CD8-positive, alpha-beta memory T cell (primary cell): ENCODE measurements around the gene PREX1. TPM values are rescaled to one million over a fixed set of nuclear protein-coding genes. Genes with fewer than 3 reads are reported as not detected.

Experiments
- CTCF ChIA-PET: fragments of 350-600 bp; sonication (Branson Sonifier 250); formaldehyde crosslinking; loops from one replicate; lab custom pipeline; 2021; ENCODE audit warnings: antibody characterized with exemption; lab: Charles Lee
- POLR2A ChIA-PET: fragments of 350-600 bp; sonication (Branson Sonifier 250); formaldehyde crosslinking; loops from one replicate; lab custom pipeline; 2021; ENCODE audit warnings: antibody characterized with exemption; lab: Charles Lee
- DNase-seq, 5 donors: peaks; one replicate each; pipeline versions ENCODE4 v3.0.0 to v3.0.0-alpha.2; 2020 to 2022; ENCODE audit warnings: mixed read lengths in 1 of 5
- H3K27ac ChIP-seq: one replicate; pipeline ENCODE4 v1.7.0; 2013; ENCODE audit warnings: low read depth, mild to moderate bottlenecking, low read length, moderate library complexity
- H3K27me3 ChIP-seq: 2 replicates; pipeline ENCODE4 v1.7.0; 2013; ENCODE audit warnings: low read length, mild to moderate bottlenecking; ENCODE audit not compliant: insufficient read depth, poor library complexity, severe bottlenecking
- H3K36me3 ChIP-seq: 2 replicates; pipeline ENCODE4 v1.7.0; 2013; ENCODE audit warnings: mild to moderate bottlenecking, low read length, moderate library complexity; ENCODE audit not compliant: insufficient read depth
- H3K4me1 ChIP-seq: 2 replicates; pipeline ENCODE4 v1.7.0; 2013; ENCODE audit warnings: mild to moderate bottlenecking, low read length, moderate library complexity; ENCODE audit not compliant: insufficient read depth
- H3K4me3 ChIP-seq: 2 replicates; pipeline ENCODE4 v1.7.0; 2013; ENCODE audit warnings: mild to moderate bottlenecking, low read length
- H3K9me3 ChIP-seq: 2 replicates; pipeline ENCODE4 v1.7.0; 2013; ENCODE audit warnings: mild to moderate bottlenecking, low read length
- H3K27ac Mint-ChIP-seq, 8 donors: one replicate each; pipeline ENCODE4 v1.8.0; 2020 to 2021; ENCODE audit warnings: mixed read lengths in 8 of 8, mild to moderate bottlenecking in 6 of 8, inconsistent platforms in 3 of 8, moderate library complexity in 3 of 8
- H3K27me3 Mint-ChIP-seq, 2 donors: one replicate each; pipeline ENCODE4 v1.8.0; 2020 to 2021; ENCODE audit warnings: mixed read lengths in 2 of 2, mild to moderate bottlenecking in 1 of 2, moderate library complexity in 1 of 2
- H3K36me3 Mint-ChIP-seq, 3 donors: one replicate each; pipeline ENCODE4 v1.8.0; 2020 to 2021; ENCODE audit warnings: mixed read lengths in 3 of 3, inconsistent platforms in 1 of 3, mild to moderate bottlenecking in 1 of 3
- H3K4me1 Mint-ChIP-seq, 3 donors: one replicate each; pipeline ENCODE4 v1.8.0; 2020 to 2021; ENCODE audit warnings: mixed read lengths in 3 of 3, inconsistent platforms in 1 of 3, mild to moderate bottlenecking in 1 of 3
- H3K4me3 Mint-ChIP-seq, 7 donors: one replicate each; pipeline ENCODE4 v1.8.0; 2020 to 2021; ENCODE audit warnings: mixed read lengths in 7 of 7, mild to moderate bottlenecking in 6 of 7, moderate library complexity in 4 of 7, inconsistent platforms in 2 of 7
- H3K9me3 Mint-ChIP-seq, 5 donors: one replicate each; pipeline ENCODE4 v1.8.0; 2020 to 2022; ENCODE audit warnings: mixed read lengths in 5 of 5, mild to moderate bottlenecking in 3 of 5, moderate library complexity in 2 of 5, inconsistent platforms in 1 of 5
- polyA plus RNA-seq: library from polyadenylated mRNA; unstranded; fragments of 300-500 nt; fragmentation: Illumina TruSeq; gene quantifications from one replicate; pipeline ENCODE4 v1.2.3, GENCODE V29; 2021
- total RNA-seq, 2 experiments: library from RNA; stranded (reverse); gene quantifications; one replicate each; pipeline ENCODE4 v1.2.3, GENCODE V29; 2021

Gene PREX1
- total and polyA plus RNA-seq, 3 experiments from 2014 or later, result 89.5 to 90.5 (median 90.0) TPM

GRCh38 chr20:48709744-48710143 lies 118.1 kb downstream of the PREX1 start:
- H3K27ac Mint-ChIP-seq, result peak overlapping the region in 1 of 8 donors; percentile 63
- H3K36me3 ChIP-seq, result no peaks in the 10 kb centered on the region
- H3K36me3 Mint-ChIP-seq, result peaks cover 10 to 83% (median 14%) of the 10 kb centered on the region in 3 donors
- no peak overlapping the region for H3K4me3 ChIP-seq
- POLR2A ChIA-PET, result interaction anchor here (0.5 kb wide), 1 partner anchor 8 kb away, joined by 3 read pairs; no protein-coding TSS in a partner anchor
- DNase-seq, result peak in 1 of 5 donors; percentile 8
- H3K4me1 Mint-ChIP-seq, result peaks cover 82 to 91% (median 84%) of the 10 kb centered on the region in 3 donors
- no peak overlapping the region for H3K27ac ChIP-seq
- peaks cover 0 to 2% of the 10 kb centered on the region in 2 donors for H3K27me3 Mint-ChIP-seq
- no peaks in the 10 kb centered on the region for H3K9me3 ChIP-seq
- no peaks in the 10 kb centered on the region for H3K9me3 Mint-ChIP-seq
- peaks cover 13% of the 10 kb centered on the region for H3K4me1 ChIP-seq
- no peak overlapping the region for H3K4me3 Mint-ChIP-seq
- CTCF ChIA-PET, result interaction anchor here (0.7 kb wide), 1 partner anchor 89 kb away, joined by 3 read pairs; no protein-coding TSS in a partner anchor
- no peaks in the 10 kb centered on the region for H3K27me3 ChIP-seq

- no peaks in the 10 kb centered on the region for H3K36me3 ChIP-seq
- peaks cover 13% of the 10 kb centered on the region for H3K4me1 ChIP-seq
- H3K4me3 ChIP-seq, result no peak overlapping the region
- H3K27me3 Mint-ChIP-seq, result peaks cover 0 to 2% of the 10 kb centered on the region in 2 donors
- no peaks in the 10 kb centered on the region for H3K9me3 ChIP-seq
- peak overlapping the region in 7 of 8 donors; percentile 10 to 63 (median 38) for H3K27ac Mint-ChIP-seq
- H3K36me3 Mint-ChIP-seq, result peaks cover 8 to 84% (median 14%) of the 10 kb centered on the region in 3 donors
- H3K27me3 ChIP-seq, result no peaks in the 10 kb centered on the region
- H3K27ac ChIP-seq, result no peak overlapping the region
- H3K4me1 Mint-ChIP-seq, result peaks cover 80 to 89% (median 83%) of the 10 kb centered on the region in 3 donors
- peak in 1 of 5 donors; percentile 27 for DNase-seq
- CTCF ChIA-PET, result interaction anchor here (0.9 kb wide), 1 partner anchor 8 kb away, joined by 3 read pairs; no protein-coding TSS in a partner anchor
- H3K9me3 Mint-ChIP-seq, result no peaks in the 10 kb centered on the region
- no peak overlapping the region for H3K4me3 Mint-ChIP-seq
- POLR2A ChIA-PET, result interaction anchor here (0.5 kb wide), 1 partner anchor 9 kb away, joined by 3 read pairs; no protein-coding TSS in a partner anchor
Measured at GRCh38 chr20:48709058-48709691, 118.6 kb downstream of the PREX1 start.

- DNase-seq, result peak in 1 of 5 donors; percentile 26
- ChIA-PET CTCF (interaction anchor here (0.9 kb wide), 1 partner anchor 9 kb away, joined by 3 read pairs; no protein-coding TSS in a partner anchor), POLR2A (no interaction called here)
- Mint-ChIP-seq H3K36me3 (peaks cover 6 to 88% (median 14%) of the 10 kb centered on the region in 3 donors), H3K27me3 (peaks cover 0 to 2% of the 10 kb centered on the region in 2 donors), H3K4me3 (peak overlapping the region in 3 of 7 donors; percentile 19 to 34 (median 20)), H3K4me1 (peaks cover 75 to 90% (median 83%) of the 10 kb centered on the region in 3 donors), H3K27ac (peak overlapping the region in 7 of 8 donors; percentile 10 to 75 (median 63)), H3K9me3 (no peaks in the 10 kb centered on the region)
- peaks cover 13% of the 10 kb centered on the region for H3K4me1 ChIP-seq
- H3K27ac ChIP-seq, result no peak overlapping the region
- no peaks in the 10 kb centered on the region for H3K36me3 ChIP-seq
- H3K9me3 ChIP-seq, result no peaks in the 10 kb centered on the region
- H3K27me3 ChIP-seq, result no peaks in the 10 kb centered on the region
- no peak overlapping the region for H3K4me3 ChIP-seq
Measured at GRCh38 chr20:48708630-48709029, 119.2 kb downstream of the PREX1 start.

- Mint-ChIP-seq H3K4me1 (peaks cover 74 to 89% (median 85%) of the 10 kb centered on the region in 3 donors), H3K27me3 (peaks cover 0 to 2% of the 10 kb centered on the region in 2 donors), H3K4me3 (peak overlapping the region in 1 of 7 donors; percentile 34), H3K27ac (peak overlapping the region in 7 of 8 donors; percentile 10 to 75 (median 63)), H3K36me3 (peaks cover 6 to 93% (median 14%) of the 10 kb centered on the region in 3 donors), H3K9me3 (no peaks in the 10 kb centered on the region)
- Histone ChIP-seq H3K9me3 (no peaks in the 10 kb centered on the region), H3K27ac (no peak overlapping the region), H3K4me3 (no peak overlapping the region), H3K4me1 (peaks cover 9% of the 10 kb centered on the region), H3K27me3 (no peaks in the 10 kb centered on the region), H3K36me3 (no peaks in the 10 kb centered on the region)
- peak in 1 of 5 donors; percentile 36 for DNase-seq
- ChIA-PET POLR2A (no interaction called here), CTCF (interaction anchor here (1.1 kb wide), 1 partner anchor 15 kb away, joined by 3 read pairs; no protein-coding TSS in a partner anchor)
Measured at GRCh38 chr20:48708116-48708515, 119.7 kb downstream of the PREX1 start.

GRCh38 chr20:48706710-48707365 lies 121.0 kb downstream of the PREX1 start:
- Histone ChIP-seq H3K36me3 (no peaks in the 10 kb centered on the region), H3K4me3 (no peak overlapping the region), H3K9me3 (no peaks in the 10 kb centered on the region), H3K4me1 (peaks cover 9% of the 10 kb centered on the region), H3K27ac (no peak overlapping the region), H3K27me3 (no peaks in the 10 kb centered on the region)
- Mint-ChIP-seq H3K9me3 (no peaks in the 10 kb centered on the region), H3K27me3 (no peaks in the 10 kb centered on the region), H3K27ac (peak overlapping the region; percentile 68 to 91 (median 80)), H3K36me3 (peaks cover 6 to 95% (median 14%) of the 10 kb centered on the region in 3 donors), H3K4me1 (peaks cover 67 to 85% (median 74%) of the 10 kb centered on the region in 3 donors), H3K4me3 (peak overlapping the region in 5 of 7 donors; percentile 30 to 55 (median 43))
- CTCF ChIA-PET, result interaction anchor here (1.1 to 1.6 kb wide), 4 partner anchors 16 to 198 kb away, joined by 3 to 5 read pairs (median 4); no protein-coding TSS in a partner anchor
- POLR2A ChIA-PET, result interaction anchor here (0.9 to 1.1 kb wide), 2 partner anchors 120 to 121 kb away, joined by 3 read pairs; partner anchors contain the start of gene PREX1
- DNase-seq, result peak in 3 of 5 donors; percentile 34 to 56 (median 51)

- Mint-ChIP-seq H3K27ac (peak overlapping the region in 7 of 8 donors; percentile 49 to 91 (median 77)), H3K4me1 (peaks cover 65 to 85% (median 71%) of the 10 kb centered on the region in 3 donors), H3K4me3 (peak overlapping the region in 3 of 7 donors; percentile 19 to 43 (median 23)), H3K27me3 (peaks cover 0 to 3% of the 10 kb centered on the region in 2 donors), H3K36me3 (peaks cover 6 to 95% (median 17%) of the 10 kb centered on the region in 3 donors), H3K9me3 (no peaks in the 10 kb centered on the region)
- Histone ChIP-seq H3K36me3 (peaks cover 4% of the 10 kb centered on the region), H3K4me3 (no peak overlapping the region), H3K27me3 (no peaks in the 10 kb centered on the region), H3K27ac (peak overlapping the region; percentile 22), H3K9me3 (no peaks in the 10 kb centered on the region), H3K4me1 (peaks cover 9% of the 10 kb centered on the region)
- ChIA-PET POLR2A (interaction anchor here (1.1 kb wide), 1 partner anchor 121 kb away, joined by 3 read pairs; no protein-coding TSS in a partner anchor), CTCF (interaction anchor here (0.6 to 1.6 kb wide), 4 partner anchors 13 to 199 kb away, joined by 3 to 5 read pairs (median 4); no protein-coding TSS in a partner anchor)
- DNase-seq, result peak in 1 of 5 donors; percentile 5
Measured at GRCh38 chr20:48706116-48706656, 121.6 kb downstream of the PREX1 start.
